GM23338 (cell line): ENCODE measurements around the gene MRPS12. TPM values are rescaled to one million over a fixed set of nuclear protein-coding genes. Genes with fewer than 3 reads are reported as not detected.

Experiments
- ATAC-seq: fragments of 200-7000 bp; cut with Tn5 transposase; 3 replicates; pipeline ENCODE4 v1.9.1; 2020
- DNase-seq: peaks from one replicate; pipeline ENCODE4 v3.0.0-alpha.2; 2015; ENCODE audit warnings: low spot score
- H2AFZ ChIP-seq: fragments of 200-600 bp; sonication (generic); 2 replicates; pipeline ENCODE4 v1.8.0; 2016; ENCODE audit warnings: antibody characterized with exemption, mild to moderate bottlenecking, moderate library complexity
- H3F3A ChIP-seq: fragments of 200-600 bp; sonication (generic); replicated peaks from 2 replicates; pipeline ENCODE4 v1.8.0; 2017; ENCODE audit warnings: antibody characterized with exemption, mixed run types, low read depth
- H3K27ac ChIP-seq: fragments of 200-600 bp; sonication (generic); 2 replicates; pipeline ENCODE4 v1.6.1; 2016; ENCODE audit warnings: low read depth
- H3K27me3 ChIP-seq: fragments of 200-600 bp; sonication (generic); 2 replicates; pipeline ENCODE4 v1.8.0; 2016; ENCODE audit warnings: mild to moderate bottlenecking, mixed run types, moderate library complexity; ENCODE audit not compliant: insufficient read depth
- H3K36me3 ChIP-seq: fragments of 200-600 bp; sonication (generic); 2 replicates; pipeline ENCODE4 v1.8.0; 2016; ENCODE audit warnings: mild to moderate bottlenecking; ENCODE audit not compliant: insufficient read depth
- H3K4me1 ChIP-seq: fragments of 200-600 bp; sonication (generic); 2 replicates; pipeline ENCODE4 v1.8.0; 2016; ENCODE audit warnings: mild to moderate bottlenecking, moderate library complexity; ENCODE audit not compliant: insufficient read depth
- H3K4me2 ChIP-seq: fragments of 200-600 bp; sonication (generic); 2 replicates; pipeline ENCODE4 v1.7.1; 2017; ENCODE audit warnings: mixed run types
- H3K4me3 ChIP-seq: fragments of 200-600 bp; sonication (generic); 2 replicates; pipeline ENCODE4 v1.6.1; 2016; ENCODE audit warnings: mixed run types
- H3K79me2 ChIP-seq: fragments of 200-600 bp; sonication (generic); replicated peaks from 2 replicates; pipeline ENCODE4 v1.8.0; 2017; ENCODE audit warnings: mild to moderate bottlenecking; ENCODE audit not compliant: insufficient read depth
- H3K9me2 ChIP-seq: fragments of 200-600 bp; sonication (generic); 2 replicates; pipeline ENCODE4 v1.8.0; 2017; ENCODE audit not compliant: insufficient read depth
- H4K20me1 ChIP-seq: fragments of 200-600 bp; sonication (generic); replicated peaks from 2 replicates; pipeline ENCODE4 v1.8.0; 2017; ENCODE audit warnings: mild to moderate bottlenecking; ENCODE audit not compliant: insufficient read depth
- H3K27ac Mint-ChIP-seq: 2 replicates; pipeline ENCODE4 v1.8.0; 2020; ENCODE audit warnings: inconsistent platforms, mild to moderate bottlenecking, moderate library complexity, mixed read lengths
- H3K27me3 Mint-ChIP-seq: 3 replicates; pipeline ENCODE4 v1.8.0; 2022; ENCODE audit warnings: low read depth, mild to moderate bottlenecking, moderate library complexity, mixed read lengths, inconsistent platforms; ENCODE audit not compliant: insufficient read depth, poor library complexity
- H3K36me3 Mint-ChIP-seq: 3 replicates; pipeline ENCODE4 v1.8.0; 2021; ENCODE audit warnings: low read depth, mild to moderate bottlenecking, inconsistent platforms, moderate library complexity, mixed read lengths
- H3K4me1 Mint-ChIP-seq: 3 replicates; pipeline ENCODE4 v1.8.0; 2020; ENCODE audit warnings: mild to moderate bottlenecking, inconsistent platforms, mixed read lengths
- H3K4me3 Mint-ChIP-seq: 3 replicates; pipeline ENCODE4 v1.8.0; 2021; ENCODE audit warnings: moderate library complexity, mild to moderate bottlenecking, inconsistent platforms, mixed read lengths
- H3K9me3 Mint-ChIP-seq: 3 replicates; pipeline ENCODE4 v1.8.0; 2020; ENCODE audit warnings: moderate library complexity, mild to moderate bottlenecking, inconsistent platforms, mixed read lengths
- CREB1 ChIP-seq: fragments of 250-450 bp; sonication (Bioruptor Pico); IDR thresholded peaks from 2 replicates; pipeline ENCODE4 v1.5.0; 2020; ENCODE audit warnings: low read depth, mild to moderate bottlenecking, moderate library complexity
- EZH2phosphoT487 ChIP-seq: fragments of 200-600 bp; sonication (generic); IDR thresholded peaks from one replicate; pipeline ENCODE4 v1.8.1; 2018; ENCODE audit warnings: antibody characterized with exemption; ENCODE audit not compliant: unreplicated experiment
- JUNB ChIP-seq: IDR thresholded peaks from one replicate; pipeline ENCODE4 v1.6.1; 2016; ENCODE audit warnings: antibody characterized with exemption; ENCODE audit not compliant: unreplicated experiment
- NANOG ChIP-seq: IDR thresholded peaks from 2 replicates; pipeline ENCODE4 v1.6.1; 2016; ENCODE audit warnings: antibody characterized with exemption, borderline replicate concordance
- polyA plus RNA-seq: library from polyadenylated mRNA; unstranded; fragments of >200 nt; fragmentation: Nextera tagmentation; extraction: Ambion mirVana; gene quantifications from 2 replicates; pipeline ENCODE4 v1.2.1, GENCODE V29; 2016
- total RNA-seq: library from RNA; depleted of rRNA; stranded (reverse); fragments of >200 nt; shearing (Covaris generic); gene quantifications from 2 replicates; pipeline ENCODE4 v1.2.3, GENCODE V29; 2014
- TF ChIP-seq, protein P1 (sequence below), 2 experiments: fragments of 200-600 bp in 1 of 2; sonication (generic) in 1 of 2; conservative IDR thresholded peaks; 2 replicates each; pipeline versions ENCODE4 v1.5.1 to v1.6.1; 2016 to 2017; ENCODE audit warnings: antibody characterized with exemption in 2 of 2, low read depth in 2 of 2, mild to moderate bottlenecking in 2 of 2, moderate library complexity in 1 of 2
- TF ChIP-seq, protein P2 (sequence below): IDR thresholded peaks from 2 replicates; pipeline ENCODE4 v1.6.1; 2016; ENCODE audit warnings: antibody characterized with exemption
- TF ChIP-seq, protein P3 (sequence below): IDR thresholded peaks from one replicate; pipeline ENCODE4 v1.6.1; 2018; ENCODE audit warnings: antibody characterized with exemption; ENCODE audit not compliant: unreplicated experiment

Gene MRPS12
- total and polyA plus RNA-seq, 2 experiments from 2014 or later: 74.1 to 86.3 TPM

- Histone ChIP-seq H3K4me1 (no peaks in the 10 kb centered on the region), H3K4me3 (no peak overlapping the region), H3F3A (0 out of 2 replicates have a peak, but pooled peaks cover 9% of the 10 kb centered on the region), H3K4me2 (no peak overlapping the region), H4K20me1 (no peaks in the 10 kb centered on the region), H3K27ac (no peak overlapping the region), H3K79me2 (no peaks in the 10 kb centered on the region), H3K9me2 (no peaks in the 10 kb centered on the region), H3K36me3 (peaks cover 4% of the 10 kb centered on the region; the same call in 1 of the 2 replicates), H3K27me3 (0 out of 2 replicates have a peak, but pooled peaks cover under 1% of the 10 kb centered on the region), H2AFZ (no peak overlapping the region)
- Mint-ChIP-seq H3K27ac (no peak overlapping the region), H3K4me3 (no peak overlapping the region), H3K9me3 (no peaks in the 10 kb centered on the region), H3K4me1 (no peaks in the 10 kb centered on the region; the same call in 2 of the 3 replicates), H3K27me3 (peaks cover 9% of the 10 kb centered on the region), H3K36me3 (peaks cover 13% of the 10 kb centered on the region)
- no peak for DNase-seq
- TF ChIP-seq JUNB: no peak
- no peak for TF ChIP-seq NANOG
- TF ChIP-seq CREB1 (CRISPR knock-in tag): no peak
- ATAC-seq: no peak
Observed at GRCh38 chr19:38917516-38917915, 13.2 kb upstream of the MRPS12 start.

GRCh38 chr19:38917921-38918491 is 12.7 kb upstream of the MRPS12 start:
- H3K4me2 ChIP-seq: no peak overlapping the region
- Mint-ChIP-seq H3K9me3 (no peaks in the 10 kb centered on the region), H3K4me1 (no peaks in the 10 kb centered on the region; the same call in 2 of the 3 replicates), H3K27ac (no peak overlapping the region), H3K36me3 (peaks cover 17% of the 10 kb centered on the region), H3K27me3 (peaks cover 4% of the 10 kb centered on the region), H3K4me3 (no peak overlapping the region)
- no peaks in the 10 kb centered on the region for H3K9me2 ChIP-seq
- TF ChIP-seq, protein P1, sequence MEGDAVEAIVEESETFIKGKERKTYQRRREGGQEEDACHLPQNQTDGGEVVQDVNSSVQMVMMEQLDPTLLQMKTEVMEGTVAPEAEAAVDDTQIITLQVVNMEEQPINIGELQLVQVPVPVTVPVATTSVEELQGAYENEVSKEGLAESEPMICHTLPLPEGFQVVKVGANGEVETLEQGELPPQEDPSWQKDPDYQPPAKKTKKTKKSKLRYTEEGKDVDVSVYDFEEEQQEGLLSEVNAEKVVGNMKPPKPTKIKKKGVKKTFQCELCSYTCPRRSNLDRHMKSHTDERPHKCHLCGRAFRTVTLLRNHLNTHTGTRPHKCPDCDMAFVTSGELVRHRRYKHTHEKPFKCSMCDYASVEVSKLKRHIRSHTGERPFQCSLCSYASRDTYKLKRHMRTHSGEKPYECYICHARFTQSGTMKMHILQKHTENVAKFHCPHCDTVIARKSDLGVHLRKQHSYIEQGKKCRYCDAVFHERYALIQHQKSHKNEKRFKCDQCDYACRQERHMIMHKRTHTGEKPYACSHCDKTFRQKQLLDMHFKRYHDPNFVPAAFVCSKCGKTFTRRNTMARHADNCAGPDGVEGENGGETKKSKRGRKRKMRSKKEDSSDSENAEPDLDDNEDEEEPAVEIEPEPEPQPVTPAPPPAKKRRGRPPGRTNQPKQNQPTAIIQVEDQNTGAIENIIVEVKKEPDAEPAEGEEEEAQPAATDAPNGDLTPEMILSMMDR (conservative IDR thresholded peaks at IDR 0.05; ENCODE audit: low read depth in 2 of 2): peak in 1 of 2 experiments; percentile 20; a peak in 2 of 4 replicates
- no peak for TF ChIP-seq EZH2phosphoT487
- H3K4me1 ChIP-seq: no peaks in the 10 kb centered on the region
- ATAC-seq (peak; percentile 43), DNase-seq (peak; percentile 36)
- H4K20me1 ChIP-seq: no peaks in the 10 kb centered on the region
- no peak overlapping the region for H2AFZ ChIP-seq
- H3K79me2 ChIP-seq: no peaks in the 10 kb centered on the region
- H3K36me3 ChIP-seq: peaks cover 4% of the 10 kb centered on the region; the same call in 1 of the 2 replicates
- H3K27me3 ChIP-seq: no peaks in the 10 kb centered on the region
- no peak overlapping the region for H3K27ac ChIP-seq
- 0 out of 2 replicates have a peak, but pooled peaks cover 9% of the 10 kb centered on the region for H3F3A ChIP-seq
- H3K4me3 ChIP-seq: no peak overlapping the region

- Histone ChIP-seq H3K79me2 (no peaks in the 10 kb centered on the region), H3K4me1 (no peaks in the 10 kb centered on the region), H4K20me1 (no peaks in the 10 kb centered on the region), H3K27me3 (no peaks in the 10 kb centered on the region), H2AFZ (no peak overlapping the region), H3K36me3 (peaks cover 4% of the 10 kb centered on the region; the same call in 1 of the 2 replicates), H3K4me2 (no peak overlapping the region), H3K9me2 (no peaks in the 10 kb centered on the region), H3F3A (0 out of 2 replicates have a peak, but pooled peaks cover 9% of the 10 kb centered on the region), H3K27ac (no peak overlapping the region), H3K4me3 (no peak overlapping the region)
- no peak for ATAC-seq
- H3K9me3 Mint-ChIP-seq: no peaks in the 10 kb centered on the region
- DNase-seq: no peak
- H3K36me3 Mint-ChIP-seq: peaks cover 17% of the 10 kb centered on the region
- H3K4me3 Mint-ChIP-seq: no peak overlapping the region
- H3K27me3 Mint-ChIP-seq: peaks cover 4% of the 10 kb centered on the region
- no peaks in the 10 kb centered on the region; the same call in 2 of the 3 replicates for H3K4me1 Mint-ChIP-seq
- H3K27ac Mint-ChIP-seq: no peak overlapping the region
- TF ChIP-seq, protein P2, sequence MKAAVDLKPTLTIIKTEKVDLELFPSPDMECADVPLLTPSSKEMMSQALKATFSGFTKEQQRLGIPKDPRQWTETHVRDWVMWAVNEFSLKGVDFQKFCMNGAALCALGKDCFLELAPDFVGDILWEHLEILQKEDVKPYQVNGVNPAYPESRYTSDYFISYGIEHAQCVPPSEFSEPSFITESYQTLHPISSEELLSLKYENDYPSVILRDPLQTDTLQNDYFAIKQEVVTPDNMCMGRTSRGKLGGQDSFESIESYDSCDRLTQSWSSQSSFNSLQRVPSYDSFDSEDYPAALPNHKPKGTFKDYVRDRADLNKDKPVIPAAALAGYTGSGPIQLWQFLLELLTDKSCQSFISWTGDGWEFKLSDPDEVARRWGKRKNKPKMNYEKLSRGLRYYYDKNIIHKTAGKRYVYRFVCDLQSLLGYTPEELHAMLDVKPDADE: no peak
- TF ChIP-seq, protein P3, sequence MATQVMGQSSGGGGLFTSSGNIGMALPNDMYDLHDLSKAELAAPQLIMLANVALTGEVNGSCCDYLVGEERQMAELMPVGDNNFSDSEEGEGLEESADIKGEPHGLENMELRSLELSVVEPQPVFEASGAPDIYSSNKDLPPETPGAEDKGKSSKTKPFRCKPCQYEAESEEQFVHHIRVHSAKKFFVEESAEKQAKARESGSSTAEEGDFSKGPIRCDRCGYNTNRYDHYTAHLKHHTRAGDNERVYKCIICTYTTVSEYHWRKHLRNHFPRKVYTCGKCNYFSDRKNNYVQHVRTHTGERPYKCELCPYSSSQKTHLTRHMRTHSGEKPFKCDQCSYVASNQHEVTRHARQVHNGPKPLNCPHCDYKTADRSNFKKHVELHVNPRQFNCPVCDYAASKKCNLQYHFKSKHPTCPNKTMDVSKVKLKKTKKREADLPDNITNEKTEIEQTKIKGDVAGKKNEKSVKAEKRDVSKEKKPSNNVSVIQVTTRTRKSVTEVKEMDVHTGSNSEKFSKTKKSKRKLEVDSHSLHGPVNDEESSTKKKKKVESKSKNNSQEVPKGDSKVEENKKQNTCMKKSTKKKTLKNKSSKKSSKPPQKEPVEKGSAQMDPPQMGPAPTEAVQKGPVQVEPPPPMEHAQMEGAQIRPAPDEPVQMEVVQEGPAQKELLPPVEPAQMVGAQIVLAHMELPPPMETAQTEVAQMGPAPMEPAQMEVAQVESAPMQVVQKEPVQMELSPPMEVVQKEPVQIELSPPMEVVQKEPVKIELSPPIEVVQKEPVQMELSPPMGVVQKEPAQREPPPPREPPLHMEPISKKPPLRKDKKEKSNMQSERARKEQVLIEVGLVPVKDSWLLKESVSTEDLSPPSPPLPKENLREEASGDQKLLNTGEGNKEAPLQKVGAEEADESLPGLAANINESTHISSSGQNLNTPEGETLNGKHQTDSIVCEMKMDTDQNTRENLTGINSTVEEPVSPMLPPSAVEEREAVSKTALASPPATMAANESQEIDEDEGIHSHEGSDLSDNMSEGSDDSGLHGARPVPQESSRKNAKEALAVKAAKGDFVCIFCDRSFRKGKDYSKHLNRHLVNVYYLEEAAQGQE: no peak
Observed at GRCh38 chr19:38918526-38918925, 12.2 kb upstream of the MRPS12 start.
